ENCODE data around the gene METRN.

GRCh38 chr16:734981-735881, 20.3 kb downstream of the METRN start:
- TF ChIP-seq, protein P1, sequence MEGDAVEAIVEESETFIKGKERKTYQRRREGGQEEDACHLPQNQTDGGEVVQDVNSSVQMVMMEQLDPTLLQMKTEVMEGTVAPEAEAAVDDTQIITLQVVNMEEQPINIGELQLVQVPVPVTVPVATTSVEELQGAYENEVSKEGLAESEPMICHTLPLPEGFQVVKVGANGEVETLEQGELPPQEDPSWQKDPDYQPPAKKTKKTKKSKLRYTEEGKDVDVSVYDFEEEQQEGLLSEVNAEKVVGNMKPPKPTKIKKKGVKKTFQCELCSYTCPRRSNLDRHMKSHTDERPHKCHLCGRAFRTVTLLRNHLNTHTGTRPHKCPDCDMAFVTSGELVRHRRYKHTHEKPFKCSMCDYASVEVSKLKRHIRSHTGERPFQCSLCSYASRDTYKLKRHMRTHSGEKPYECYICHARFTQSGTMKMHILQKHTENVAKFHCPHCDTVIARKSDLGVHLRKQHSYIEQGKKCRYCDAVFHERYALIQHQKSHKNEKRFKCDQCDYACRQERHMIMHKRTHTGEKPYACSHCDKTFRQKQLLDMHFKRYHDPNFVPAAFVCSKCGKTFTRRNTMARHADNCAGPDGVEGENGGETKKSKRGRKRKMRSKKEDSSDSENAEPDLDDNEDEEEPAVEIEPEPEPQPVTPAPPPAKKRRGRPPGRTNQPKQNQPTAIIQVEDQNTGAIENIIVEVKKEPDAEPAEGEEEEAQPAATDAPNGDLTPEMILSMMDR (IDR thresholded peaks at IDR 0.05), result no peak
- no peak for TF ChIP-seq POLR2A (IDR thresholded peaks at IDR 0.05)

All from body of pancreas (tissue), 4 donors.